Measurements from ENCODE around the gene MRPL34.

Gene MRPL34

GRCh38 chr19:17319473-17320238 is 14.0 kb downstream of the MRPL34 start:
- H3K4me3 ChIP-seq: no peak overlapping the region
- TF ChIP-seq Cebpa-rat (IDR thresholded peaks at IDR 0.05): no peak
- 0 out of 22 replicates have a peak overlapping the region, but pooled peaks of 1 of the 11 experiments have one; percentile 4 for H3K9ac ChIP-seq
- H3K4me2 ChIP-seq: 0 out of 22 replicates have a peak overlapping the region, but pooled peaks of 1 of the 11 experiments have one; percentile 25
- no peaks in the 10 kb centered on the region for H3K9me3 ChIP-seq (replicated peaks in 1 of 11)
- peaks cover 45 to 78% (median 69%) of the 10 kb centered on the region in 11 experiments for H3K36me3 ChIP-seq
- peaks cover 0 to 7% (median 0%) of the 10 kb centered on the region in 11 experiments; a peak in 1 of 22 replicates for H3K27me3 ChIP-seq
- peaks cover 54 to 77% (median 59%) of the 10 kb centered on the region in 10 experiments for H3K4me1 ChIP-seq
- H3K27ac ChIP-seq: 0 out of 22 replicates have a peak overlapping the region, but pooled peaks of 1 of the 11 experiments have one; percentile 6
- H4K20me1 ChIP-seq: peaks cover 0 to 61% (median 39%) of the 10 kb centered on the region in 11 experiments; a peak in 18 of 22 replicates

GRCh38 chr19:17320435-17320834 is 14.8 kb downstream of the MRPL34 start:
- peak overlapping the region in 8 of 11 experiments; percentile 12 to 94 (median 90); a peak in 12 of 22 replicates for H3K4me2 ChIP-seq
- peaks cover 41 to 82% (median 69%) of the 10 kb centered on the region in 11 experiments for H3K36me3 ChIP-seq
- peaks cover 0 to 7% (median 0%) of the 10 kb centered on the region in 11 experiments; a peak in 1 of 22 replicates for H3K27me3 ChIP-seq
- no peak overlapping the region for H3K4me3 ChIP-seq
- H3K9ac ChIP-seq: peak overlapping the region in 2 of 11 experiments; percentile 19 to 62; a peak in 1 of 22 replicates
- H3K9me3 ChIP-seq (replicated peaks in 1 of 11): no peaks in the 10 kb centered on the region
- H3K27ac ChIP-seq: no peak overlapping the region
- peaks cover 0 to 66% (median 38%) of the 10 kb centered on the region in 11 experiments; a peak in 18 of 22 replicates for H4K20me1 ChIP-seq
- H3K4me1 ChIP-seq: peaks cover 54 to 80% (median 62%) of the 10 kb centered on the region in 10 experiments
- TF ChIP-seq Cebpa-rat (IDR thresholded peaks at IDR 0.05): no peak

GRCh38 chr19:17321655-17322489 is 16.2 kb downstream of the MRPL34 start:
- Histone ChIP-seq H3K27ac (peak overlapping the region in 5 of 11 experiments; percentile 10 to 54 (median 45); a peak in 7 of 22 replicates), H3K4me2 (peak overlapping the region; percentile 57 to 95 (median 90); a peak in 21 of 22 replicates), H3K4me1 (peaks cover 46 to 68% (median 61%) of the 10 kb centered on the region in 10 experiments), H3K9ac (peak overlapping the region in 9 of 11 experiments; percentile 9 to 68 (median 46); a peak in 13 of 22 replicates), H3K27me3 (peaks cover 0 to 7% (median 0%) of the 10 kb centered on the region in 11 experiments; a peak in 1 of 22 replicates), H4K20me1 (peaks cover 0 to 72% (median 35%) of the 10 kb centered on the region in 11 experiments; a peak in 18 of 22 replicates), H3K4me3 (peak overlapping the region in 2 of 10 experiments; percentile 8 to 19; a peak in 1 of 20 replicates), H3K36me3 (peaks cover 33 to 81% (median 55%) of the 10 kb centered on the region in 11 experiments), H3K9me3 (replicated peaks in 1 of 11) (no peaks in the 10 kb centered on the region)
- no peak for TF ChIP-seq Cebpa-rat (IDR thresholded peaks at IDR 0.05)

- peaks cover 31 to 81% (median 50%) of the 10 kb centered on the region in 11 experiments for H3K36me3 ChIP-seq
- no peak for TF ChIP-seq Cebpa-rat (IDR thresholded peaks at IDR 0.05)
Observed at GRCh38 chr19:17322854-17323253, 17.2 kb downstream of the MRPL34 start.

GRCh38 chr19:17323300-17323963 is 17.8 kb downstream of the MRPL34 start:
- Histone ChIP-seq H4K20me1 (peaks cover 0 to 81% (median 41%) of the 10 kb centered on the region in 11 experiments; a peak in 18 of 22 replicates), H3K9ac (peak overlapping the region; percentile 51 to 83 (median 68); a peak in 21 of 22 replicates), H3K4me3 (peak overlapping the region in 9 of 10 experiments; percentile 37 to 68 (median 52); a peak in 15 of 20 replicates), H3K4me1 (peaks cover 37 to 74% (median 57%) of the 10 kb centered on the region in 10 experiments), H3K27me3 (peaks cover 0 to 7% (median 0%) of the 10 kb centered on the region in 11 experiments; a peak in 1 of 22 replicates), H3K4me2 (peak overlapping the region; percentile 89 to 98 (median 94)), H3K9me3 (replicated peaks in 1 of 11) (no peaks in the 10 kb centered on the region), H3K27ac (peak overlapping the region in 5 of 11 experiments; percentile 42 to 61 (median 53); a peak in 7 of 22 replicates), H3K36me3 (peaks cover 28 to 75% (median 47%) of the 10 kb centered on the region in 11 experiments)
- no peak for TF ChIP-seq Cebpa-rat (IDR thresholded peaks at IDR 0.05)

More at GRCh38 chr19:17322854-17323253, 17.2 kb downstream of the MRPL34 start:
- peak overlapping the region in 5 of 11 experiments; percentile 24 to 68 (median 54); a peak in 5 of 22 replicates for H3K9ac ChIP-seq
- H3K27ac ChIP-seq: peak overlapping the region in 2 of 11 experiments; percentile 47 to 54; a peak in 2 of 22 replicates
- no peaks in the 10 kb centered on the region for H3K9me3 ChIP-seq (replicated peaks in 1 of 11)
- peaks cover 0 to 81% (median 41%) of the 10 kb centered on the region in 11 experiments; a peak in 18 of 22 replicates for H4K20me1 ChIP-seq
- H3K4me1 ChIP-seq: peaks cover 36 to 75% (median 58%) of the 10 kb centered on the region in 10 experiments
- no peak overlapping the region for H3K4me3 ChIP-seq
- peak overlapping the region; percentile 57 to 95 (median 90) for H3K4me2 ChIP-seq
- peaks cover 0 to 7% (median 0%) of the 10 kb centered on the region in 11 experiments; a peak in 1 of 22 replicates for H3K27me3 ChIP-seq

- TF ChIP-seq Cebpa-rat (IDR thresholded peaks at IDR 0.05): no peak
- Histone ChIP-seq H4K20me1 (peaks cover under 1 to 79% (median 40%) of the 10 kb centered on the region in 11 experiments; a peak in 19 of 22 replicates), H3K4me2 (peak overlapping the region; percentile 89 to 98 (median 94)), H3K4me3 (peak overlapping the region in 9 of 10 experiments; percentile 37 to 68 (median 52); a peak in 15 of 20 replicates), H3K4me1 (peaks cover 41 to 72% (median 56%) of the 10 kb centered on the region in 10 experiments), H3K36me3 (peaks cover 23 to 70% (median 43%) of the 10 kb centered on the region in 11 experiments), H3K27me3 (peaks cover 3 to 10% (median 3%) of the 10 kb centered on the region in 11 experiments; a peak in 19 of 22 replicates), H3K9ac (peak overlapping the region; percentile 51 to 83 (median 68); a peak in 21 of 22 replicates), H3K27ac (peak overlapping the region in 5 of 11 experiments; percentile 42 to 61 (median 53); a peak in 7 of 22 replicates), H3K9me3 (replicated peaks in 1 of 11) (no peaks in the 10 kb centered on the region)
Observed at GRCh38 chr19:17323964-17324332, 18.3 kb downstream of the MRPL34 start.

GRCh38 chr19:17324357-17325114 is 18.9 kb downstream of the MRPL34 start:
- no peak for TF ChIP-seq Cebpa-rat (IDR thresholded peaks at IDR 0.05)
- Histone ChIP-seq H3K27ac (no peak overlapping the region), H3K4me1 (peaks cover 46 to 75% (median 60%) of the 10 kb centered on the region in 10 experiments), H3K4me3 (no peak overlapping the region), H4K20me1 (peaks cover 6 to 80% (median 41%) of the 10 kb centered on the region in 11 experiments; a peak in 20 of 22 replicates), H3K4me2 (peak overlapping the region in 9 of 11 experiments; percentile 89 to 98 (median 94); a peak in 16 of 22 replicates), H3K36me3 (peaks cover 17 to 66% (median 37%) of the 10 kb centered on the region in 11 experiments), H3K9ac (no peak overlapping the region), H3K27me3 (peaks cover 8 to 16% (median 9%) of the 10 kb centered on the region in 11 experiments; a peak in 21 of 22 replicates), H3K9me3 (replicated peaks in 1 of 11) (no peaks in the 10 kb centered on the region)
